ENCODE measurements around the gene RSPO4.

DNA sequence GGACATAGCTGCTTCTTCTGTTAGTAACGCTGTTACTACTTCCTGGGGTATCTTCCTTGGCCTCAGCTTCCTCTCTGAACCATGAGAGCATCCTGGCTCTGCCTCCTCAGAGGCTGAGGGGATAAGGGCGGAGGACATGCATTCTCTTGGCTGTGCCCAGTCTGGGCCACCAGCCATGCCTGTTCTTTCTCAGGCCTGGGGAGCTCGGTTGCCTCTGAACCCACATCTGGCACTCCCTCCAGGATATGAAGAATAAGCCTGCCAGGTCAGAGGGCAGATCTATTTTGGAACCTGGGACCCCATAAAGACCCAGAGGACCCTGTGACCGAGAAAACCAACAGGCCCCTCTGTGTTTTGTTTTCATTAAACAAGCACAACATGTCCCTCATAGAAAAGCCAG is 79.3 kb downstream of the RSPO4 start:
- TF ChIP-seq, protein P1, sequence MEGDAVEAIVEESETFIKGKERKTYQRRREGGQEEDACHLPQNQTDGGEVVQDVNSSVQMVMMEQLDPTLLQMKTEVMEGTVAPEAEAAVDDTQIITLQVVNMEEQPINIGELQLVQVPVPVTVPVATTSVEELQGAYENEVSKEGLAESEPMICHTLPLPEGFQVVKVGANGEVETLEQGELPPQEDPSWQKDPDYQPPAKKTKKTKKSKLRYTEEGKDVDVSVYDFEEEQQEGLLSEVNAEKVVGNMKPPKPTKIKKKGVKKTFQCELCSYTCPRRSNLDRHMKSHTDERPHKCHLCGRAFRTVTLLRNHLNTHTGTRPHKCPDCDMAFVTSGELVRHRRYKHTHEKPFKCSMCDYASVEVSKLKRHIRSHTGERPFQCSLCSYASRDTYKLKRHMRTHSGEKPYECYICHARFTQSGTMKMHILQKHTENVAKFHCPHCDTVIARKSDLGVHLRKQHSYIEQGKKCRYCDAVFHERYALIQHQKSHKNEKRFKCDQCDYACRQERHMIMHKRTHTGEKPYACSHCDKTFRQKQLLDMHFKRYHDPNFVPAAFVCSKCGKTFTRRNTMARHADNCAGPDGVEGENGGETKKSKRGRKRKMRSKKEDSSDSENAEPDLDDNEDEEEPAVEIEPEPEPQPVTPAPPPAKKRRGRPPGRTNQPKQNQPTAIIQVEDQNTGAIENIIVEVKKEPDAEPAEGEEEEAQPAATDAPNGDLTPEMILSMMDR (IDR thresholded peaks at IDR 0.05; ENCODE audit: extremely low read depth in 1 of 2, insufficient read depth in 1 of 2, low read depth in 1 of 2, low read length in 2 of 2) = no peak
- TF ChIP-seq EZH2 (IDR thresholded peaks at IDR 0.05; ENCODE audit: borderline replicate concordance, low read depth, low read length, severe bottlenecking) = no peak
- TF ChIP-seq POLR2AphosphoS5 (IDR thresholded peaks at IDR 0.05; ENCODE audit: insufficient read depth, low read depth, low read length) = no peak
- TF ChIP-seq FOS (IDR thresholded peaks at IDR 0.05; ENCODE audit: borderline replicate concordance, insufficient read depth, low read length) = no peak
- no peak for TF ChIP-seq POLR2A (IDR thresholded peaks at IDR 0.05; ENCODE audit: low read depth, low read length)
